GM21515 (cell line): ENCODE results near the gene SKIL.
"Not testable (repeated sequence)": the region's sequence is repeated elsewhere in the genome, so short reads cannot be mapped to it uniquely, and the experiment has no call there.

ENCODE experiments used
- ATAC-seq: cut with Tn5 transposase; IDR thresholded peaks from one replicate; pipeline ENCODE4 v1.9.1; 2021; ENCODE audit not compliant: unreplicated experiment

SKIL gene, protein sequence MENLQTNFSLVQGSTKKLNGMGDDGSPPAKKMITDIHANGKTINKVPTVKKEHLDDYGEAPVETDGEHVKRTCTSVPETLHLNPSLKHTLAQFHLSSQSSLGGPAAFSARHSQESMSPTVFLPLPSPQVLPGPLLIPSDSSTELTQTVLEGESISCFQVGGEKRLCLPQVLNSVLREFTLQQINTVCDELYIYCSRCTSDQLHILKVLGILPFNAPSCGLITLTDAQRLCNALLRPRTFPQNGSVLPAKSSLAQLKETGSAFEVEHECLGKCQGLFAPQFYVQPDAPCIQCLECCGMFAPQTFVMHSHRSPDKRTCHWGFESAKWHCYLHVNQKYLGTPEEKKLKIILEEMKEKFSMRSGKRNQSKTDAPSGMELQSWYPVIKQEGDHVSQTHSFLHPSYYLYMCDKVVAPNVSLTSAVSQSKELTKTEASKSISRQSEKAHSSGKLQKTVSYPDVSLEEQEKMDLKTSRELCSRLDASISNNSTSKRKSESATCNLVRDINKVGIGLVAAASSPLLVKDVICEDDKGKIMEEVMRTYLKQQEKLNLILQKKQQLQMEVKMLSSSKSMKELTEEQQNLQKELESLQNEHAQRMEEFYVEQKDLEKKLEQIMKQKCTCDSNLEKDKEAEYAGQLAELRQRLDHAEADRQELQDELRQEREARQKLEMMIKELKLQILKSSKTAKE

GRCh38 chr3:170357176-170358041 lies at the start of gene SKIL:
SKIL (plus strand) TSS chr3:170357715; CDS start chr3:170360332, 2,617 bp downstream.
- ATAC-seq = peak; percentile 58

- ATAC-seq = no peak
These were observed 48.5 kb upstream of the SKIL start for GRCh38 chr3:170309046-170309445.

GRCh38 chr3:170317954-170318353 lies 39.6 kb upstream of the SKIL start:
- ATAC-seq = no peak

- no peak for ATAC-seq
These were observed 36.9 kb upstream of the SKIL start for GRCh38 chr3:170320461-170321121.

DNA sequence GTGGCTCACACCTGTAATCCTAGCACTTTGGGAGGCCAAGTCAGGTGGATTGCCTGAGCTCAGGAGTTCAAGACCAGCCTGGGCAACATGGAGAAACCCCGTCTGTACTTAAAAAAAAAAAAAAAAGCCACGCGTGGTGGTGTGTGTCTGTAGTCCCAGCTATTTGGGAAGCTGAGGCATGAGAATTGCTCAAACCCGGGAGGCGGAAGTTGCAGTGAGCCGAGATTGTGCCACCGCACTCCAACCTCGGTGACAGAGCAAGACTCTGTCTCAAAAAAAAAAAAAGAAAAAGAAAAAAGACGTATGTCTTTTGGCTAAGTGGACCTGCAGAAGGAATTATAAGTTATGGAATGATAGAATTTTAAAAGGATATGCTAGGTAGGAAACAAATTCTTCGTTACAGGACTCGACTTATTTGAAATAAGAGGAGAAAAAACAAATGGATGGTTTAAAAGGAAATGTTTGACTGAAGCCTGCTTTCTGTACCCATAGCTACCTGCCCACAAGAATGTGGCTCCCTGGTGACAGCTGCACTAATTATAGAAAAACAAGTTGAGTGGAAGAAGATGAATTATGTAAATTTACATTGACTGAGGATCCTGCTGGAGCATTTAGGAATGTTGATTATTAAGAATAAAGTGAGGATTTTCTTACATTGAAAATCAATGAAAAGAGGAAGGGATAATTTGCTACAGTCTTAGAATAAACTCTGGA lies 36.0 kb upstream of the SKIL start:
- no peak for ATAC-seq

GRCh38 chr3:170322566-170323269 lies 34.8 kb upstream of the SKIL start:
- no peak for ATAC-seq

GRCh38 chr3:170323331-170323730 lies 34.2 kb upstream of the SKIL start:
- ATAC-seq = no peak

- no peak for ATAC-seq
These were observed 32.6 kb upstream of the SKIL start for GRCh38 chr3:170324962-170325361.

DNA sequence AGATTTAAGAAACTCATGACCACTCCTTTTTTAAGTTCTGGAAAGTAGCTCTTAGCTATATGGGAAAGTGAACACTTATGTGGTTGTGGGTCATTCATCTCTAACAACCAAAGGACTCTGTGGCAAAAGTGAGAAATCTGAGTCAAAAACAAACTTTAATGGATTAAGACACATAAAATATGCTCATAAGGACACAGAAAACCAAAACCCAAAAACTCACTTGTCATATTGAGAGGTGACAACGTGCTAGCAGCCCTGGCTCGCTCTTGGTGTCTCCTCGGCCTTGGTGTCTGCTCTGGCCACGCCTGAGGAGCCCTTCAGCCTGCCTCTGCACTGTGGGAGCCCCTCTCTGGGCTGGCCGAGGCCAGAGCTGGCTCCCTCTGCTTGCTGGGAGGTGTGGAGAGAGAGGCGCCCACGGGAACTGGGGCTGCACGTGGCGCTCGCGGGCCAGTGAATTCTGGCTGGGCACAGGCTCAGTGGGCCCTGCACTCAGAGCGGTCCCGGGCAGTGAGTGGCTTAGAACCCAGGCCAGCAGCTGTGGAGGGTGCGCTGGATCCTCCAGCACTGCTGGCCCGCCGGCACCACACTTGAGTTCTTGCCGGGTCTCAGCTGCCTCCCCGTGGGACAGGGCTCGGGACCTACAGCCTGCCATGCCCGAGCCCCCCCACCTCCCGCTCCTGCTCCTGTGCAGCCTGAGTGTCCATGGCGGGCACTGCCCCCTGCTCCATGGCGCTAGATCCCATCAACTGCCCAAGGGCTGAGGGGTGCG lies 30.3 kb upstream of the SKIL start:
- ATAC-seq = no peak

DNA sequence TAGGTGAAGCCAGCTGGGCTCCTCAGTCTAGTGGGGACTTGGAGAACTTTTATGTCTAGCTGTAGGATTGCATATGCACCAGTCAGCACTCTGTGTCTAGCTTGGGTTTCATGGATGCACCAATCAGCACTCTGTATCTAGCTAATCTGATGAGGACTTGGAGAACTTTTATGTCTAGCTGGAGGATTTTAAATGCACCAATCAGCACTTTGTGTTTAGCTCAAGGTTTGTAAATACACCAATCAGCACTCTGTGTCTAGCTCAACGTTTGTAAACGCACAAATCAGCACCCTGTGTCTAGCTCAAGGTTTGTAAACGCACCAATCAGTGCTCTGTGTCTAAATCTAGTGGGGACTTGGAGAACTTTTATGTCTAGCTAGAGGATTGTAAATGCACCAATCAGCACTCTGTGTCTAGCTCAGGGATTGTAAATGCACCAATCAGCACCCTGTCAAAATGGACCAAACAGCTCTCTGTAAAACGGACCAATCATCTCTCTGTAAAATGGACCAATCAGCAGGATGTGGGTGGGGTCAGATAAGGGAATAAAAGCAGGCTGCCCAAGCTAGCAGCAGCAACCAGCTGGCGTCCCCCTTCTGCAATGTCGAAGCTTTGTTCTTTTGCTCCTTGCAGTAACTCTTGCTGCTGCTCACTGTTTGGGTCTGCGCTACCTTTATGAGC lies 29.5 kb upstream of the SKIL start:
- not testable (repeated sequence) for ATAC-seq

DNA sequence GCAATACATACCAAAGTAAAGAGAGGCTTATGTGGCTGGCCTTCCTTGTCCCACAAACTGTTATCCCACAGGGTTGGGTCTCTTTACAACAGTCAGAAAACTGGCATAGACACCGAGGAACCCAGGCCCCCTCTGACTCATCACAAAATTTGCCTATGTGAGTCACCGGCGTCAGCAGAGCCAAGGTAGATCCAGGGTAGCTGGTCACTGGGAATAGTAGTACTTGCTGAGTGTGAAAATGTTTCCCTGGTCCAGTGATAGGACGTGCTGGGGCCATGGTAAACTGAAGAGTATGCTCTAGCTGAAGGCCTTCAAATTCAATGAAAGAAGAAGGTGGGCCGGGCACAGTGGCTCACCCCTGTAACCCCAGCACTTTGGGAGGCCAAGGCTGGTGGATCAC lies 27.1 kb upstream of the SKIL start:
- ATAC-seq = no peak

GRCh38 chr3:170331143-170331542 lies 26.4 kb upstream of the SKIL start:
- ATAC-seq = no peak

- no peak for ATAC-seq
These were observed 20.1 kb upstream of the SKIL start for GRCh38 chr3:170337420-170337819.

DNA sequence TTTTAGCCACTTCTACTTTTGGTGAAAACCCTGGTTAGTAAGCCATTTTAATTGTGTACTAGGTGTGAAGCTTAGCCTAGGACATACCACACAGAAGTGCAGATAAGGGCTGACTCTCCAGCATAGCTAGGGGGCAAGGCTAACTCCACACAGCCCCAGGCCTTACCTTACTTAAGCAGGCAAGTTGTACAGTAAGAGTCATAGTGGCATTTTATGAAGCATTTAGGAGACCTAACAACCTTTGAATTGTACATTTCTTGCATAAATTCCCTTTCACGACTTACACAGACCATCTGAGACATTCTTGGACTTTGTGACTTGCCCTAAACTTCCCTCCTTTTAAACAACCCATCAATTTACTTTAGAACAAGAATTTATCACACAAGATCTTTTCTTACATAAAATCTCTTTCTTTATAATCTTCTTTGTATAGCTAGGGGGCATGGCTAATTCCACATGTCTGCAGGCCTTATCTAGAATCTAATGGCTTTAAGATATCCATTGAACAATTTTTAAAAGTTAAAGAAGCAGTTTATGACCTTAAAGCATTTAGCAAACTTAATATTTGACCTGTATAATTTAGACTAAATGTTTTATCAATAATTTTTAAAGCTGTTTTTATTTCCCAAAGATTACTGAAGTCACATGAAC lies 18.7 kb upstream of the SKIL start:
- no peak for ATAC-seq

DNA sequence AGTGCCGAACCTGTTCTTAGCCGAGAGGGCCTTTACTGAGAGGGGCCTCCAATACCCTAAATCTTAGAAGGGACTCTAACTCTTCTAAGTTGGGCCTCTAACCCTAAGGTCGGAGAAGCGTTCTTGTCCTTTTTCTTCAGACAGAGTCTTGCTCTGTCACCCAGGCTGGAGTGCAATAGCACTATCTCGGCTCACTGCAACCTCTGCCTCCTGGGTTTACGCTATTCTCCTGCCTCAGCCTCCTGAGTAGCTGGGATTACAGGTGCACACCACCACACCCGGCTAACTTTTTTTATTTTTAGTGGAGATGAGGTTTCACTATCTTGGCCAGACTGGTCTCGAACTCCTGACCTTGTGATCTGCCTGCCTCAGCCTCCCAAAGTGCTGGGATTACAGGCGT lies 15.2 kb upstream of the SKIL start:
- not testable (repeated sequence) for ATAC-seq

DNA sequence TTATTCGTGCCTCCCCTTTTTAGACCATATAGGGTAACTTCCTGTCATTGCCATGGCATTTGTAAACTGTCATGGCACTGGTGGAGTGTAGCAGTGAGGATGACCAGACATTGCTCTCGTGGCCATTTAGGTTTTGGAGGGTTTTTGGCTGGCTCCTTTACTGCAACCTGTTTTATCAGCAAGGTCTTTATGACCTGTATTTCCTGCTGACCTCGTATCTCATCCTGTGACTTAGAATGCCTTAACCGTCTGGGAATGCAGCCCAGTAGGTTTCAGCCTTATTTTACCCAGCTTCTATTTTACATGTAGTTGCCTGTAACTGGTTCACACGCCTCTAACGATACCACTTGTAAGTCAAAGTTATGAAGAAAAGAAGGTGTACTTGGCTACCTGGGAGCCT lies 13.7 kb upstream of the SKIL start:
- ATAC-seq = not testable (repeated sequence)

DNA sequence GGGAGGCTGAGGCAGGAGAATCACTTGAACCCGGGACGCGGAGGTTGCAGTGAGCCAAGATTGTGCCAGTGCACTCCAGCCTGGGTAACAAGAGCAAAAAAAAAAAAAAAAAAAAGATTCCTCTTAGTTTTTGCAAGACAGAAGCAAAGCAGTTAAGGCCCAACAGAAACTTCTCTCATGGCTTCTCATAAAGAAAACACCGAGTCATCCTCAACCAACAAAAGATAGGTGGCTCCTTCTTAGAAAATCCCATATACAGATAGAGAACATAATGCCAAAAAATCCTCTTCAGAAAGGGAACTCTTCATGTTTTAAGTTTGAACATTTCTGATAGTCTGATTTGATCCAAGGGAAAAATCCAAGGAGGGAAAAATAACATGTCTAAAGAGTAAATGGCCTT lies 12.5 kb upstream of the SKIL start:
- no peak for ATAC-seq
